ENCODE data around the gene CDH1. TPM values are rescaled to one million over a fixed set of nuclear protein-coding genes. Genes with fewer than 3 reads are reported as not detected.

The CDH1 gene
- total RNA-seq, 1 donor from 2014 or later: 0.55 TPM

DNA sequence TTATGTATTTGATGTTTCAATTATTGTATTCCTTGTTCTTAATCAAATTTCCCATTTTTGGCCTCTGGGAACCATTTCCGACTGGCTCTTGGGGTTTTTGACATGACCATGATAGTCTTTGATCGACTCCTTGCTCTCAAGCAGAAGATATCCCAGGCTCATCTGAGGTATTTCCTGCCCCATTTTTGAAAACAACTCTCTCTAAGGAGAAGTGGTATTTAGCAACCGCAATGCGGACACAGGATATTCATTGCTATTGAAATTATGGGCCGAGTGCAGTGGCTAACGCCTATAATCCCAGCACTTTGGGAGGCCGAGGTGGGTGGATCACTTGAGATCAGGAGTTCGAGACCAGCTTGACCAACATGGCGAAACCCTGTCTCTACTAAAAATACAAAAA is 111.7 kb downstream of the CDH1 start:
- no peak for DNase-seq (ENCODE audit: low spot score)

DNA sequence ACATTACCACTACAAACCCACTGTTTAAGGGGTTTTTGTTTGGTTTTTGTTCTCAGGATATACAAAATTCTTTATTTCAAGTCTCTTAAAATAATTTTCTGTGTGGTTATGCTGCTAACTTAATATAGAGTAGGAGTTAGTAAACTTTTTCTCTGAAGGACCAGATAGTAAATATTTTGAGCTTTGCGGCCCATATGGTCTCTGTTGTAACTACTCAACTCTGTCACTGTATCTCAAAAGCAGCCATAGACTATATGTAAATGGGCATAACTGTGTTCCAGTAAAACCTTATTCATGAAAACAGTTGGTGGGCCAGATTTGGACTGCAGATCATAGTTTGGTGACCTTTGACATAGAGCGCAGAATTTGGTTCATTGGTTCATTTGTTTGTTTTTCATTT is 113.4 kb downstream of the CDH1 start:
- no peak for DNase-seq (ENCODE audit: low spot score)

DNA sequence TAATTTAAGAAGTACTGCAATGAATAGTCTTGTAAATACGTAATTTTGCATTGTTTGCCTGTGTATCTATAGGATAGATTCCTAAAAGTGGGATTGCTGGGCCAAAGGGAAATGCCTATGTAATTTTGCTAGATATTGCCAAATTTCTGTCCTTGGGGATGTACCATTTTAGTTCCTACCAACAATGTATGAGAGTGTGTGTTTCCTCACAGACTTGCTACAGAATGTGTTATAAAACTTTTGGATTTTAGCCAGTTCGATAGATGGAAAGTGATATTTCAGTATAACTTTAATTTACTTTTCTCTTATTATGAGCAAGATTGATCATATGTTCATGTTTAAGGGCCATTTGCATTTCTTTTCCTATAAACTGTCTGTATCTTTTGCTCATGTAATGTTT is 114.5 kb downstream of the CDH1 start:
- no peak for DNase-seq (ENCODE audit: low spot score)

DNA sequence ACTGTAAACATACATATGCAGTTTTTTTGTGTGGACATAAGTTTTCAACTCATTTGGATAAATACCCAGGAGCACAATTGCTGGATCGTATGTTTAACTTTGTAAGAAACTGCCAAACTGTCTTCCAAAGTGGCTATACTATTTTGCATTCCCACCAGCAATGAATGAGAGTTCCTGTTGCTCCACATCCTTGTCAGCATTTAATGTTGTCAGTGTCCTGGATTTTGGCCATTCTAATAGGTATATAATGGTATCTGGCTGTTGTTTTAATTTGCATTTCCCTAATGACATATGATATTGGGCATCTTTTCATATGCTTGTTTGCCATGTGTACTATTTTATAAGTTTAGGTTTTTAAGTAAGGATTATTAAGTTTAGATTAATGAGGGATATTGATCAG is 120.4 kb downstream of the CDH1 start:
- DNase-seq (ENCODE audit: low spot score): no peak

DNA sequence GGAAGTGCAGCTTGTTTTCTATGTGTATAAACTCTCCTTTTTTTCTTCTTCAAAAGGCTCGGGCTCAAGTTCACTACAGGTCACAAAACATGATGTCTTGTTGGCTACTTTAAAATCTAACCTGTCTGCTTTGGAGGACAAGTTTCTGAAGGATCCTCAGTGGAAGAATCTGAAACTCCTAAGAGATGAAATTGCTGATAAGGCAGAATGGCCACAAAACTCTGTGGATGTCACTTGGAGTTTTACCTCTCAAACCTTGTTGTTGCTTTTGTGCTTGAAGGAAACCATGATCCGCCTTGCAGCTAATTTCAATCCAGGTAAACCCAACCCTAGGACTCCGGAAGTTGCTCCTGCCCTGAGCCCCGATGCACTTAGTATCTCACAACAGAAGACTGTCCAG is 122.7 kb downstream of the CDH1 start:
- no peak for DNase-seq (ENCODE audit: low spot score)

DNA sequence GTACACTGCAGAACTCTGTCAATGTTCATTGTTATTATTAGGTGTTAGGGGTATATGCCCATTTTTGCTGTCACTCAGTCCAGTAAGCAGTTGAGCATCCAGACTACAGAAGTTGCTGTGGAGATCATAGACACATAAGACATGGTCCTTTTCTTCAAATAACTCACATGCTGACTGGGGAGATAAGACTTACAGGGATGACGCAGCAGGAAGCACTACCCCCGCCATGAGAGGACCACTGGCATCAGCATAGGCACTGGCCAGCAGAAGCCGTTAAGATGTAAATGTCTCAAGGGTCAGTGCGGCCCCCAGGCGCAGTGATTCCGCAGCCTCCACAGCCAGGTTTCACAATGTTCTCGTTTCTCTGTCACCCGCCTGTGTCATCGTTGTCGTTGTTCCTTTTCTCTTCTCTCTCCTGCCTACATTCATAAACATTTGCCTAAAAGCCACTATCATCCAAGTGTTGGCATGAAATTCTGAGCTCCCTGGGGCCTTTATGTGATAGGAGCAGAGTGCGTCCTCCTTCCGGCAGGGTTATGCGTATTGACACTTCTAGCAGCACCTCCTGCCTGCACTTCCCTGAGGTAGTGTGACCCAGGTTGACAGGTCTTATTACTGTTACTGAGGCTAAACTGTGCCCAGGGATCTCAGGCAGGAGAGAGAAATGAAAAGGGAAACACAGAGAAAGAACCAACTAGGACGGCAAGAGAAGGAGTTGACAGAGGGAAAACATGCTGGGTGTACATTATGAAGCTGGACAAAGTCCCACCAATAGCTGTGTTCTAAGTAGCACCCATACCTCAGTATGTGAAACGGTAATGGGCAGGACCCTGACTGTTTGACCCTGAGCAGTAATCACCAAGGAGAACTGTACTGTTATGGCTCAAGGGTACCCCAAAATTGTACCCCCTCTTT is 124.1 kb downstream of the CDH1 start:
- no peak for DNase-seq (ENCODE audit: low spot score)

DNA sequence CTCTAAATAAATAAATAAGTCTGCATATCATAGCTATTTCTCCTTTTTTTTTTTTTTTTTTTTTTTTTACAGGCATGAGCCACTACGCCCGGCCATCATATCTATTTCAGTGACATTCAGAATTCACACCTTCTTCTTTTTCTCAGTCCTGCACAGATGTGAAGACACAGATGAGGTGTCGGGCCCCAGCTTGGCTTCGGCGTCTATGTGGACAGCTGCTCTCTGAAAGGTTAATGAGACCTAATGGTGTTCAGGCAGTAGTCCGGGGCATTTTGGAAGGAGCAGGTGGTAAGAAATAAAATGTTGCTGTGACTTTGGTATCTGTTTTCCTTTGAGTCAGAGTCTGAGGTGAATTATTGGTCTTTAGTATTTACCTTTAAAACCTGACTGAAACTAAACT is 129.8 kb downstream of the CDH1 start:
- DNase-seq (ENCODE audit: low spot score): no peak

DNA sequence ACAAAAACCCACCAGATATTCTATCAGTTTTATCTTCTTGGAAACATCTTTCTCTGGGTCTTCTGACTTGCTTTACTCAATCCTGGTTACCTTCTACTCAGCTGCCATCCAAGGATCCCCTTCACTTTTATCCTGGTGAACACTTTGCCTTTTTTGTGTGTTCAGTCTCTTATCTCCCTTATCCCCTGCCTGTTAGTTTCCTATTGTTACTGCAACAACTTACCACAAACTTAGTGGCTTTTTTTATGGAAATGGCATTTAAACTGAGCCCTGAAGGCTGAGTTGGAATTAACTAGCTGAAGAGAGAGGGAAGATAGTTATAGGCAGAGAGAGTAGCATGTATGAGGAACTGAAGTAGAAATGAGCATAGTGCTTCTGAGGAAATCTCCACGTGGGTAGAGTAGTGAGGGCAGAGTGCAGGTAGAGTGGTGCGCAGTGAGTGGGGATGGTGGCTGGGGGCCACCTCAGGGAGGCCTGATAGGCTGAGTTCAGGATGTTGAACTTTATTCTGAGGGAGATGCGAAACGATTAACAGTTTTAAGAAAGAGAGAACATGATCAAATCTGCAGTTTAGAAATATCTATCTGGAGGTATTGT is 132.5 kb downstream of the CDH1 start:
- no peak for DNase-seq (ENCODE audit: low spot score)

DNA sequence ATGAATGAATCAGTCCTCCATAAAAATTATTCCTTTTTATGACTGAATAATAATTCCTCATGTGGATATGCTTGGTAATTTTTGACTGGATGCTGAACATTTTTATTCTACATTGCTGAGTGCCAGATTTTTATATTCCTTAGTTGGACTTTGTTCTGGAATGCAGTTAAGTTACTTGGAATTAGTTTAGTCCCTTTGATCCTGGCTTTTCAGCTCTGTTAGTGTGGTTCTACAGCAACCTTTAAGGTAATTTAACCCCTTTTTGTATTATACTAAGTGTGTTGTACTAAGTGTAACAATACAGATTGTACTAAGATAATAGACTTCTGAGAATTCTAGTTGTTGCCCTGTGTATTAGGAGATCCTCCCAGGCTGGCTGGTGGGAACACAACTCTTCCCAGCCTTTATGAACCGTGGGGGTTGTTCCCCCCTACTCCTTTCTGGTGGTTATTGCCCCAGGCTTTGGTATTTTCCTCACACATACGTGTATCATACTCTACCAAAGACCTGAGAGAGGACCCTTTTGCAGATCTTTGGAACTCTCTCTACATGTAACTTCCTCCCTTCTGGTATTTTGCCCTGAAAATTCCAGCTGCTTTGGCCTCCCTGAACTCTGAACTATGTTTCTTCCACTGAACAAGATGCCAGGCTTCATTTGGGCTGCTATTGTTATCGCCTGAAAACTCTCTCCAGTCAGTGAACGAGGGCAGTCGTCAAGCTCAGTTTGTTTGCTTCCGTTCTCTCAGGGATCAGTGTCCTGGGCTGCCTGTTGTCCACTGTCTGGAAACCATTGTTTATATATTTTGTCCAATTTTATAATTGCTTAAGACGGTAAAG is 136.8 kb downstream of the CDH1 start:
- DNase-seq (ENCODE audit: low spot score): no peak

DNA sequence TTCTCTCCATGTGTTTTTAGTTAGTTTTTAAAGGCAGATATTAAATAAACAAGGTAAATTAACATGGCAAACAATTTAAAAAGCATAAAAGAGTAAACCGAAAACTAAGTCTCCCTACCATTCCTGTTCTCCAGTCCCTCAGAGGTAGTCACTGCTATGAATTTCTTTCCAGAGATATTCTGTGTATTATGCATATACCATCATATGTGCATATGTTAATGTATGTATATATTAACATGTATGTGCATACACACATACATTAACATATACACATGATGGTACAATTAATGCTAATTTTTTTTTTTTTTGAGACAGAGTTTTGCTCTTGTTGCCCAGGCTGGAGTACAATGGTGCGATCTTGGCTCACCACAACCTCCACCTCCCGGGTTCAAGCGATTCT is 138.8 kb downstream of the CDH1 start:
- no peak for DNase-seq (ENCODE audit: low spot score)

DNA sequence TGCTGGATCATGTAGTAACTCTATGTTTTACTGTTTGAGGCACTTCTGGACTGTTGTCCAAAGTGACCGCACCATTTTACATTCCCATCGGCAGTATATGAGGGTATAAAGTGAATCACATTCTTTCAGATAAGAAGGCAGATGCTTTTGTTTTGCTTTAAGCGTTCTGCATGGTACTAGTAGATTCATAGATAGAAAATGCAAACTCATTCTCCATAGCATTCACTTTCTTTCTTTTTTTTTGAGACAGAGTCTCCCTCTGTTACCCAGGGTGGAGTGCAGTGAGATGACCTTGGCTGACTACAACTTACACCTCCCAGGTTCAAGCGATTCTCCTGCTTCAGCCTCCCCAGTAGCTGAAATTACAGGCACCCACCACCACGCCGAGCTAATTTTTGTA is 146.6 kb downstream of the CDH1 start:
- no peak for DNase-seq (ENCODE audit: low spot score)

DNA sequence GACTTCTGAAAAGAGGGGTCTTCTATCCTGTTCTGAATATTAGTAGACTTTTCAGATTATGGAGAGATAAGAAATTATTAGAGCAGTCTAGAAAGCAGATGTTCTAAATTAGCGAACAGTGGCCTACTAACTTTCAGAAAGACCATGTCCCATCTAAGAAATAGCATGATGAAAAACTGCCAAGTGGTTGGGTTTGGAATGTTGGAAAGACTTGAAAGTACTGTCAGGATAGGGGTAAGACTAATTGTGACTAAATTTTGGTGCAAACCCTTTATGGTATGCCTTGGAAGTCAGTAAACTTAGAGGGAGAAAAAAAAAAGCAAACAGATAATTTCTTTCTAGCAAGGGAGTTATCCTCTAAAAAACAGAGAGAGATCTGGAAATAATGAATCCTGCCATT is 147.3 kb downstream of the CDH1 start:
- DNase-seq (ENCODE audit: low spot score): no peak

Other genes with a start within 250 kb of the CDH1 start
- gene ZFP90, start 198.0 kb upstream of the CDH1 start, total RNA-seq: 15.4 TPM
- gene CDH3, start 92.0 kb upstream of the CDH1 start, total RNA-seq: 0.51 TPM
- 23.0 TPM for gene TANGO6, start 106.2 kb downstream of the CDH1 start, total RNA-seq